Common myeloid progenitor, CD34-positive (primary cell): ENCODE data around the gene BPTF.
"Not testable (repeated sequence)": the region's sequence is repeated elsewhere in the genome, so short reads cannot be mapped to it uniquely, and the experiment has no call there.

Experiments
- CTCF ChIA-PET: fragments of 350-600 bp; sonication (Branson Sonifier 250); formaldehyde crosslinking; loops from one replicate; lab custom pipeline; 2021; ENCODE audit warnings: antibody characterized with exemption; lab: Charles Lee
- POLR2A ChIA-PET: fragments of 350-600 bp; sonication (Branson Sonifier 250); formaldehyde crosslinking; loops from one replicate; lab custom pipeline; 2021; ENCODE audit warnings: antibody characterized with exemption; lab: Charles Lee
- DNase-seq, 3 donors: peaks; one replicate each; pipeline versions ENCODE4 v3.0.0 to v3.0.0-alpha.2; 2013
- H3K27ac ChIP-seq, 2 experiments: 1 replicate in 1 of 2; 2 replicates in 1 of 2; pipeline ENCODE4 v1.7.0; 2013; ENCODE audit warnings: inconsistent platforms in 2 of 2, low read length in 2 of 2, mild to moderate bottlenecking in 2 of 2, low read depth in 1 of 2, moderate library complexity in 1 of 2; ENCODE audit not compliant: severe bottlenecking in 2 of 2, insufficient read depth in 1 of 2, poor library complexity in 1 of 2
- H3K27me3 ChIP-seq, 5 experiments: replicated peaks in 2 of 5; 1 replicate in 3 of 5; 2 replicates in 2 of 5; pipeline versions ENCODE4 v1.6.1 to v1.7.0; 2013; ENCODE audit warnings: low read length in 4 of 5, mild to moderate bottlenecking in 2 of 5, moderate library complexity in 2 of 5, inconsistent platforms in 1 of 5; ENCODE audit not compliant: insufficient read depth in 5 of 5, control insufficient read depth in 4 of 5
- H3K36me3 ChIP-seq, 4 experiments: 1 replicate in 2 of 4; 2 replicates in 2 of 4; pipeline versions ENCODE4 v1.6.1 to v1.7.0; 2013; ENCODE audit warnings: low read length in 3 of 4, control low read depth in 1 of 4, mild to moderate bottlenecking in 1 of 4; ENCODE audit not compliant: control insufficient read depth in 4 of 4, insufficient read depth in 4 of 4
- H3K4me1 ChIP-seq, 4 experiments: 1 replicate in 3 of 4; 2 replicates in 1 of 4; pipeline versions ENCODE4 v1.6.1 to v1.7.1; 2013; ENCODE audit warnings: low read length in 3 of 4, mild to moderate bottlenecking in 3 of 4, control low read depth in 1 of 4, inconsistent platforms in 1 of 4, moderate library complexity in 1 of 4; ENCODE audit not compliant: control insufficient read depth in 4 of 4, insufficient read depth in 4 of 4; ENCODE audit errors: control extremely low read depth in 1 of 4
- H3K4me3 ChIP-seq, 7 experiments: 1 replicate in 4 of 7; 2 replicates in 3 of 7; pipeline versions ENCODE4 v1.5.1 to v1.7.0; 2013; ENCODE audit warnings: mild to moderate bottlenecking in 7 of 7, low read length in 6 of 7, moderate library complexity in 6 of 7, inconsistent platforms in 2 of 7, low read depth in 2 of 7, control low read depth in 1 of 7; ENCODE audit not compliant: insufficient read depth in 4 of 7, control insufficient read depth in 1 of 7; ENCODE audit errors: extremely low read depth in 1 of 7
- H3K9me3 ChIP-seq, 5 experiments: 1 replicate in 4 of 5; 2 replicates in 1 of 5; pipeline versions ENCODE4 v1.6.1 to v1.7.1; 2013; ENCODE audit warnings: low read length in 4 of 5, mild to moderate bottlenecking in 2 of 5, inconsistent platforms in 1 of 5, low read depth in 1 of 5, moderate library complexity in 1 of 5; ENCODE audit not compliant: control insufficient read depth in 4 of 5, insufficient read depth in 2 of 5; ENCODE audit errors: control extremely low read depth in 1 of 5
- WGBS: methylation state at CpG from one replicate; pipeline ENCODE4 v1.1.5; 2013; ENCODE audit not compliant: insufficient coverage; 5-methylcytosine and 5-hydroxymethylcytosine counted together

The BPTF gene

GRCh38 chr17:67960276-67960675 is 135.0 kb downstream of the BPTF start:
- POLR2A ChIA-PET, H3K27me3 ChIP-seq, H3K9me3 ChIP-seq, DNase-seq, H3K4me3 ChIP-seq, H3K4me1 ChIP-seq, H3K27ac ChIP-seq: not testable (repeated sequence)
- H3K36me3 ChIP-seq = peaks cover 13 to 51% (median 19%) of the 10 kb centered on the region in 4 experiments
- WGBS = no CpG with 5 or more reads among the region's 3 CpGs
- CTCF ChIA-PET = interaction anchor here (3.0 kb wide), 1 partner anchor 12 kb away, joined by 13 read pairs; no protein-coding TSS in a partner anchor

GRCh38 chr17:67962156-67962555 is 136.9 kb downstream of the BPTF start:
- 100% methylated on average over 1 of the region's 2 CpGs for WGBS
- H3K36me3 ChIP-seq = peaks cover 16 to 58% (median 26%) of the 10 kb centered on the region in 4 experiments
- H3K27me3 ChIP-seq, H3K4me3 ChIP-seq, H3K9me3 ChIP-seq, H3K4me1 ChIP-seq, DNase-seq, CTCF ChIA-PET, H3K27ac ChIP-seq: not testable (repeated sequence)
- POLR2A ChIA-PET = interaction anchor here (0.6 kb wide), 1 partner anchor 33 kb away, joined by 6 read pairs; no protein-coding TSS in a partner anchor

GRCh38 chr17:67963145-67963572 is 137.9 kb downstream of the BPTF start:
- POLR2A ChIA-PET, H3K27me3 ChIP-seq, H3K4me1 ChIP-seq, H3K9me3 ChIP-seq, H3K4me3 ChIP-seq, H3K27ac ChIP-seq: not testable (repeated sequence)
- H3K36me3 ChIP-seq = peaks cover 14 to 58% (median 29%) of the 10 kb centered on the region in 4 experiments
- CTCF ChIA-PET = interaction anchor here (1.0 to 1.6 kb wide), 5 partner anchors 15 to 497 kb away, joined by 3 to 6 read pairs (median 4); no protein-coding TSS in a partner anchor
- WGBS = no CpG with 5 or more reads among the region's 1 CpG
- DNase-seq = peak; percentile 73 to 88 (median 81)

- Histone ChIP-seq H3K36me3 (peaks cover 9 to 61% (median 20%) of the 10 kb centered on the region in 4 experiments), H3K9me3 (no peaks in the 10 kb centered on the region), H3K27ac (no peak overlapping the region), H3K27me3 (no peaks in the 10 kb centered on the region), H3K4me3 (no peak overlapping the region), H3K4me1 (no peaks in the 10 kb centered on the region)
- POLR2A ChIA-PET = no interaction called here
- CTCF ChIA-PET = no interaction called here
- WGBS = no CpG with 5 or more reads among the region's 7 CpGs
- DNase-seq = no peak
These were observed 145.5 kb downstream of the BPTF start for GRCh38 chr17:67970783-67971182.

GRCh38 chr17:67974185-67974584 is 148.9 kb downstream of the BPTF start:
- Histone ChIP-seq H3K4me3 (no peak overlapping the region), H3K27me3 (no peaks in the 10 kb centered on the region), H3K9me3 (no peaks in the 10 kb centered on the region), H3K4me1 (no peaks in the 10 kb centered on the region), H3K27ac (no peak overlapping the region), H3K36me3 (peaks cover 6 to 64% (median 14%) of the 10 kb centered on the region in 4 experiments)
- no peak for DNase-seq
- 93% methylated on average over 7 of the region's 9 CpGs for WGBS
- ChIA-PET CTCF (interaction anchor here (1.5 kb wide), 1 partner anchor 21 kb away, joined by 3 read pairs; no protein-coding TSS in a partner anchor), POLR2A (no interaction called here)

GRCh38 chr17:67974598-67975066 is 149.3 kb downstream of the BPTF start:
- H3K27ac ChIP-seq = no peak overlapping the region
- POLR2A ChIA-PET = no interaction called here
- 83% methylated on average over 8 of the region's 8 CpGs for WGBS
- H3K4me1 ChIP-seq = no peaks in the 10 kb centered on the region
- H3K36me3 ChIP-seq = peaks cover 6 to 63% (median 14%) of the 10 kb centered on the region in 4 experiments
- no peaks in the 10 kb centered on the region for H3K9me3 ChIP-seq
- CTCF ChIA-PET = interaction anchor here (1.5 kb wide), 1 partner anchor 20 kb away, joined by 3 read pairs; no protein-coding TSS in a partner anchor
- H3K4me3 ChIP-seq = no peak overlapping the region
- DNase-seq = no peak
- no peaks in the 10 kb centered on the region for H3K27me3 ChIP-seq

GRCh38 chr17:67976306-67976705 is 151.0 kb downstream of the BPTF start:
- H3K36me3 ChIP-seq = peaks cover 8 to 61% (median 17%) of the 10 kb centered on the region in 4 experiments
- H3K27me3 ChIP-seq, H3K9me3 ChIP-seq, H3K4me3 ChIP-seq, H3K4me1 ChIP-seq, POLR2A ChIA-PET, CTCF ChIA-PET, H3K27ac ChIP-seq, DNase-seq: not testable (repeated sequence)
- 96% methylated on average over 5 of the region's 6 CpGs for WGBS
